NCI-H446 (cell line): ENCODE measurements around the gene PRDM12.

Experiments
- DNase-seq, 2 experiments: peaks; one replicate each; lab custom pipeline; 2025; lab: John Stamatoyannopoulos, UW

Gene PRDM12

DNA sequence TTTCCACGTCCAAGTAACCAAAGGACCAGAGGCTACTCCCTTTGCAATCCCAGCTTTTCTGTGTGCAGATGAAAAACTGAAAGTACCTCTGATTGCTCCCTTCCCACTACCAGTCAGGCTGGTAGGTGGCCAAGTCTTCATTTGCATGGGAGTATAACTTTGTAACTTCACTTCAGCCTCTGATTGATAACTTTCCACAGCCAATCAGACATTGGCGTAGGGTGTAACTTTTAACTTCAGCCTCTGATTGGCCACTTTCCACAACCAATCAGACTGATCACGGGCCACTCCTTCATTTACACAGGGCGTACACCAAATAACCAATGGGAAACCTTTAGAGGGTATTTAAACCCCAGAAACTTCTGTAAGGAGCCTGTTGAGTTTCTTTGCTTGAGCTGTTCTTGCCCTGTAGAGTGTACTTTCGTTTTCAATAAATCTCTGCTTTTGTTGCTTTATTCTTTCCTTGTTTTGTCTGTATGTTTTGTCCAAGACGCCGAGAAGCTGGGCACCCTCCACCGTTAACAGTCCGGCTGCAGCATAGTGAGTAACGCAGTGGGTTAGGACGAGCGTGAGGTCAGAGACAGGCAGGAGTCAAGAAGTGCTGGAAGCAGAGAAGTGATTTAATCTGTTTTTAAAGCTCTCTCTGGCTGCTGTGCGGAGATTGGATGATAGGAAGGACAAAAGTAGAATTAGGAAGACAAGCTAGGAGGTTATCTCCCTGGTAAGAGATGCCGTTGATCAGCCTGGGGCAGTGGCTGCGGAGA is 25.7 kb downstream of the PRDM12 start:
- DNase-seq, result peak; percentile 6 to 26

DNA sequence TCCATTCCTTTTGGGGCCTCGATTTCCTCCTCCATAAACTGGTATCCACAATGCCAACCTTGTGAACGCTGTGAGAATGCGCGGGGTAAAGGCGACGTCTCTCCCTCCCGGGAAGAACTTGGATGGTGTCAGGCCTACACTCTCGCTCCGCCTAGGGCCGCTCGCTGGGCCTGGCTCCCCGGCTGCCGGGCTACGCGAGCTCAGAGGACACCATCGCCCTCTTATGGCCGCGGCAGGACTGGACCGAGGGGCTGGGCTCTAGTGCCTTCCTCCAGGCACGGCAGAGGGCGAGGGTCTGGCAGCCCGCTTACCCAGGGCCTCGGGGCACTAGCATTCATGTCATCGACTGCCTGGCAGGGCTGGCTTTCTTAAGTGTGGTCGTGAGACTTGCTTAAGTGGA is 27.9 kb downstream of the PRDM12 start:
- no peak for DNase-seq

DNA sequence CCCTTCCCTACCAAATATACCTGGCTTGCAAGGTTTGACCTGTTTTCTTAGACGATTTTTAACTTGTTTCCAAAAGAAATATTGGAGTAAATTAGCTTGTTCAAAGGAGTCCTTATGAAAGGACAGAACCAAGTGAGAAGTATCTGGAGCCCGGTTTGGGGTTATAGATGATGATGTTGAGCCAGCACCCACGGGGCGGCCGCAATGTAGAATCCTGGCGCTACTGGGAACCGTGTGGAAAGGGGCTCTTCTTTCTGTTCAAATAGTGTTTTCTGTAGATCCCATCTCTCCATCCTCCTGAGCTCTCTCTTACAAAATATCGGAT is 28.7 kb downstream of the PRDM12 start:
- no peak for DNase-seq

DNA sequence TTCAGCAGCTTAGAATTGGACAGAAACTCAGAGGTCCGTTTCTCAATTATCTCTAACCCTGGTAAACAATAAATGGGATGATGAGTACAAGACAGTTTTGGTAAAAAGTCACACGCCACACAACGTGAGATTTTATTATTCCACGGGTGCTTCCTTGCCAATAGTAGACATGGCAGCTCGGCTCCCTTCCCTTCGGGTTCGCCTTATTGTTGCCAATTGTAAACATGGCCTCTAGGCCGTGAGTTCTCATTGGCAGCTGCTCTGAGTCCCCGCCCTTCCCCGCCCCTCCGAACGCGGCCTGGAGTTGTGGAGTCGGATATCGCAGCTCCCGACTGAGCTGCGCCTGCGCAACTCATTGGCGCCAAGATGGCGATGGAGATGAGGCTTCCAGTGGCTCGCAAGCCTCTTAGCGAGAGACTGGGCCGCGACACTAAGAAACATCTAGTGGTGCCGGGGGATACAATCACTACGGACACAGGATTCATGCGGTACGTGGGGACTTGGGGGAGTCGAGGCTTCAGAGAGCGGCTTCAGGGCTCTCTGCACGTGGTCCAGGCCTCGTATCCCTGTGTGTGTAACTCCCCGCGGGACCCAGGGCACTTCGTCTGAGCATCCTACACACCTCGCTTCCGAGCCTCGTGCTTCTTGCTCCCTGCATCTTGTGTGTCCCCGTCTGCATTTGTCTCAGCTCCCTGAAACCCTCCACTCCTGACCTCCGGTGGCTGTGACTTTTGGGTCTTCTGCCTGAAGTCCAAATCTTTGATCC is 29.2 kb downstream of the PRDM12 start, which contains the start of gene EXOSC2:
Gene EXOSC2 (plus strand): TSS at position 355 of the 766 bp plus-strand sequence. CDS start 12 bp downstream, at position 367.
- DNase-seq, result peak; percentile 87 to 95

DNA sequence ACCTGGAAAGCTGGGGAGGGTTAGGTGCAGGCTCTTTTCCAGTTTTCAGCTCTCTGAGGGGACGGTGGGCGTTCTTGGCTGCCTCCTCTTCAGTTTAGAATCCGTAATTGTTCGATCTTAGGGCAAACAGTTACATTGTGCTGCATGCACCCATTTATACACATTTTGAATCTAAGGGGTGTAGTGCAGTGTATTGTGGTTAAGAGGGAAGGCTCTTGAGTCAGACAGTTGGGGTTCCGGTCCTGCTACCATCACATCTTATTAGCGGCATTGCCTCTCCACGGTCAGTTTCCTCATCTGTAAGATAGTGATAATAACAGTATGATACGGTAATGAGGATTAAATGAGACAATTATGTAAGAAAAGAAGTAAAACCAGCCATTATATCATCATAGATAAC is 29.8 kb downstream of the PRDM12 start:
- DNase-seq, result no peak

DNA sequence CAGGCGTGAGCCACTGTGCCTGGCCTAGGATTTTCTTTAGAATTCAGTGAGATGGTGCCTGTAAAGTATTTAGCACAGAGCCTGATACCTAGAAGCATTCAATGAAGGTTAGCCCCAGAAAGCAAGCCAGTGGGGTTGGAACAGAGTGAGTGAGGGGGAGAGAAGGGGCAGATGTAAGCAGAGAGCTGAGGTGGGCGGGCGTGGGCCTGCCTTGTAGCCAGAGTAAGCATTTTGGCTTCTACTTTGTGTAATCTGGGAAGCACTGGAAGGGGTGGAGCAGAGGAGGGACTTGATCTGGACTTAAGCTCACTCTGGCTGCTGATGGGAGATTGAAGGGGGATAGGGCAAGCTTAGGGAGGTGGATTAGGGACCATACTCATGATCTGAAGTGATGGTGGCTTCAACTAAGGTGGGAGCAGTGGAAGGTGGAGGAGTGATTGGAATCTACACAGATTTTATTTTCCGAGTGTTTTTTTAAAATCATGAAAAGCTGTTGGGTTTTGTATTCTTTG is 31.8 kb downstream of the PRDM12 start:
- DNase-seq, result no peak

DNA sequence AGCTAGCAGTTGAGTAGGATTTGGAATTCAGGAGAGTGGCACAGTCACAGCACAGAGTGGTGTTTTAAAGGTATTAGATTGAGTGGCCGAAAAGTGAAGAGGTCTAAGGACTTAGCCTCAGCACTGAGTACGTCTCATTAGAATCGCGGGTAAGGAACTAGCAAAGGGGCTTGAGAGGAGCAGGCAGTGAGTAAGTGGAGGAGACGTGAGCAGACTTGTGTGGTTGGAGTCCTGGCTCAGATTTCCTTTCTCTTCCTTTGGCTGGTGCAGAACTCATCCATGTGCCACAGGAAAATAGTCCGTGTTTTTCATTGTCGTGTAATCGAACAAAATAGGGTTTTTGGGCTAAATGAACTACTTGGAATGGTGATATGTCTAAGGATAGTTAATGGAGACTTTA is 32.6 kb downstream of the PRDM12 start:
- no peak for DNase-seq

DNA sequence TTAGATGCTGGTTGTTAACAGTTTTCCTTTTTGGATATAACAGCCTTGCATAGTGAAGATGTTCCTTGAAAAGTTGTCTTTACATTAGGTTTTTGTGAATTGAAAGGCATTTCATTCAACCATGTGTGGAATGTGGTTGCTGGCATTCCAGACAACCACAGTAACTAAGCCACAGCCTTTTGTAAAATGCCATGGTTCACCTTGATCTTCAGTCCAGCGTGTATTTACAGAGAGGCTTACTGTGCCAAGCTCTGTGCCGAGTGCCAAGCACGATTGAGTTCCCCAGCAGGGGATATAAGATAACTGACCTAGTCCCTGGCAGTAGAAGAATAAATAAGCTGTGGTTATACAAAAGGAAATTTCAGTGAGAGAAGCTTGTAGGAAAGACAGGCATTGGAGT is 34.1 kb downstream of the PRDM12 start:
- no peak for DNase-seq

DNA sequence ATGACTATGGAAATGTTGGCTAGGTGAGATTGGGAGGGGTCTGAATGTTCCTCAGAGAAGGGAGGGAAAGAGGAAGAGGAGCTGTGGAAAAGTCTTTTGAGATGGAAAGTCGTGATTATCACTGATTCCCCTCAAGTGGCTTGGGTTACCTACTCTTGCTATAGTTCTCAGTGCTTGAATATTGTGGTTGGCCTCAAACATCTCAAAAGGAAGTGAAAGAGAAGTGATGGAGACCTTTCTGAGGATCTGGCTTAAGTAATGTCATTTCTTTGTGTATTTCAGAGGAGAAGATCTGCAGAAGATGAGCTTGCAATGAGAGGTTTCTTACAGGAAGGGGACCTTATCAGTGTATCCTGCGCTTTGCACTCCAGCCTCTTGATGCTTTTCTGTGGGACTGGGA is 34.7 kb downstream of the PRDM12 start:
- no peak for DNase-seq

DNA sequence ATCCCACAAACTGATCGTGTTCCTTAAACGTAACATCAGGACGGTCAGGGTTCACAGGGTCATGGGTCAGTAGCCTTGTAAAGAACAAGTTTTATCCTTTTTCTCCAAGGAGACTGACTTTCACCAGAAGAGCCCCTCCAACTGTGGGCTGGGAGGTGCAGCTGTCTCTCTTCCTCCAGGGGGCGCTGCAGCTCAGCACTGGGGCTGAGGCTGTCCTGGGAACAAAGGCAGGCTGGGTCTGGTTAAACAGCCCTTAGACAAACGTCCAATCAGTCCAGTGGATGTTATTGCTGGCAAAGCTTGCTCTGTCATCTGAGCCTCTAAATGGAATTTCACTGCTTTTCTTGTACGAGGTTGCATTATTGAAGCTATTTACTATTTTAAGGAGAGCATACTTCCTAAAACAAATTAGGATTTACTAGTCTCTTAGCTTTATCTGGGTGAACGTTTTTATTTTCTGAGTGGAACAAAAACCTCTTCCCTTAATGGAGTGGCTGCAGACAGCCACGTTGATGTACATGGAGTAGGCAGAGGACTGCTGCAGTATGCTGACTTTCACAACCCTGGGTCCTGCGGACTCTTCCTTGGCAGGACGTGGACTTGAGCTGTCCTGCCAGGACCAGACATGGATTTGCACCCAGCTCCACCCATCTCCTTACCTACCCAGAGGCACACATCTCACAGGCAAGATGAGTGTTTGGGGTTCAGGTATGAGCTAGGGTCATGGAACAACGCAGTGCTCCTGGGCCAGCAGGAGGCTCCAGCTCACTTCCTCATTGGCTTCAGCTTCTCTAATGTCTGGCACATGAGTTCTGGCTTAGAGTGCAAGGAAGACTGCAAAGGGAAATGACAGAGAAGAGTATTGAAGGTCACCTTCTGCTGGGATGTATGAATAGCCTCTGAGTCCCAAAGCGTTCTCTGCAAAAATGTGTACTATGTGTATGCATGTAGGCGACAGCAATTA is 36.9 kb downstream of the PRDM12 start:
- DNase-seq, result peak in 1 of 2 experiments; percentile 52

DNA sequence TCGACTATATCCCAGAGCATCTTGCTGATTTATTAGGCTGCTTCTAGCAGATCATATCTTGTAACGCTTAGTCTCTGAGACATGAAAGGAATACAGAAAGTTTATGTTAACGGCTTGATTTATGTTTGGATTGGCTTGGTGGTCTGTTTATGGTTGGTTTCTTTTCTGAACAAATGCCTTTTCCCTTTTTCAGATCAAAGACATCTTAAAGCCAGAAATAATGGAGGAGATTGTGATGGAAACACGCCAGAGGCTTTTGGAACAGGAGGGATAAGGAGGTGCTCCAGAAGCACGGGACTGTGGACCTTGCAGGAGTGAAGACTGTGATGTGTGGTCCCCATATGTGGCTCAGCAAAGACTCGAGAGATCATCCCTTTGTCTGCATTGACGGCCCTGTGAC is 39.1 kb downstream of the PRDM12 start:
- DNase-seq, result no peak

DNA sequence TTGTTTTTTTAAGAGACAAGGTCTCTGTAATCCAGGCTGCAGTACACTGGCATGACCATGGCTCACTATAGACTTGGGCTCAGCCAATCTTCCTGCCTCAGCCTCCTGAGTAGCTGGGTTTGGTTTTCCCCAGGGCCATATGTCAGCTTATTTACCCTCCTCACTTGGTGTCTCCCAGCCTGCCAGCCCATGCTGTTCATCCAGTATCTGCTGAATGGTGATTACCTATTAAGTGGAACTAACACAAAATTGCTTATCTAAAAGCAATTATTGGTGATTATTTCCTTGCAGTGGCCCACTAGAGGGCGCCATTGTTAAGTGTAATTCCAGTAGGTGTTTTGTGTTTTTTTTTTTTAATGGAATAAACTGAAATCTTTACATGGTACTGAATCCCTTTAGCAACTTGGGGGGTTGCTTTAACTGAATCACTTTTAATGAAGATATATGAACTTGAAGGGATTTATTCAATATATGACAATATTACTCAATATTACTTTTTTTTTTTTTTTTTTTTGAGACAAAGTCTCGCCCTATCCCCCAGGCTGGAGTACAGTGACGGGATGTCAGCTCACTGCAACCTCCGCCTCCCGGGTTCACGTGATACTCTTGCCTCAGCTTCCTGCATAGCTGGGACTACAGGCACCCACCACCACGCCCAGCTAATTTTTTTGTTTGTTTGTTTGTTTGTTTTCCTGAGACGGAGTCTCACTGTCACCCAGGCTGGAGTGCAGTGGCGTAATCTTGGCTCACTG is 43.0 kb downstream of the PRDM12 start:
- peak; percentile 21 to 45 for DNase-seq

DNA sequence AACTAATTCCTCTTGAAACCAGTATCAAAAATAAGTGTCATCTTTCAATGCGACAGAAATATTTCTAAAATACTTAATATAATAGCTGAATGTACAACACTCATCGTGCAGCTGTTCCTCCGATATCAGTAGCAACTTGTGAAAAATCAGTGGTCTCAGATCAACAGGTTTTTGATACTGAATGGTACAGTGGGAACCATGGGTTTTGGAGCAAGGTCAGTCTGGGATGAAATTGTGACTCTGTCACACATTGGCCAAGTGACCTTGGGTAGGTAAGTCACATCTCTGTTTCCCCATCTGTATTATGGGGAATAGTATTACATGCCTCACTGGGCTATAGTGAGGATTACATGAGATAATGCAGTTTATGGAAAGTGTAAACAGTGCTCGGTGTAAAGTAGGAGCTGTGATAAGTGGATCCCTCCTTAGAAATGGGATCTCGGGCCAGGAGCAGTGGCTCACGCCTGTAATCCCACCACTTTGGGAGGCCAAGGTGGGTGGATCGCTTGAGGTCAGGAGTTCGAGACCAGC is 46.5 kb downstream of the PRDM12 start:
- no peak for DNase-seq

DNA sequence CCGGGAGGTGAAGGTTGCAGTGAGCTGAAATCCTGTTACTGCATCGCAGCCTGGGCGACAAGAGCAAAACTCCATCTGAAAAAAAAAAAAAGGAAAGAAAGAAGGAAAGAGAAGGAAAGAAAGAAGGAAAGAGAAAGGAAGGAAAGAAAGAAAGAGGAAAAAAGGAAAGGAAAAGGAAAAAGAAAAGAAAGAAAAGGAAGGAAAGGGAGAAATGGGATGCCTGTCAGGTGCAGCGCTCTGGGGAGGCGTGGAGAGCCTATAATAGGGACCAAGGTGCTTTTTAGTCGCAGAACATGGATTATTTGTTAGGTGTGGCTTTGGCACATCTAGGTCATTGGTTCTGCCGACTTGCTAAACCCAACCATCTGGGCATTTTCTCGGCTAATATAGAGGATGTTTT is 47.1 kb downstream of the PRDM12 start:
- DNase-seq, result no peak

DNA sequence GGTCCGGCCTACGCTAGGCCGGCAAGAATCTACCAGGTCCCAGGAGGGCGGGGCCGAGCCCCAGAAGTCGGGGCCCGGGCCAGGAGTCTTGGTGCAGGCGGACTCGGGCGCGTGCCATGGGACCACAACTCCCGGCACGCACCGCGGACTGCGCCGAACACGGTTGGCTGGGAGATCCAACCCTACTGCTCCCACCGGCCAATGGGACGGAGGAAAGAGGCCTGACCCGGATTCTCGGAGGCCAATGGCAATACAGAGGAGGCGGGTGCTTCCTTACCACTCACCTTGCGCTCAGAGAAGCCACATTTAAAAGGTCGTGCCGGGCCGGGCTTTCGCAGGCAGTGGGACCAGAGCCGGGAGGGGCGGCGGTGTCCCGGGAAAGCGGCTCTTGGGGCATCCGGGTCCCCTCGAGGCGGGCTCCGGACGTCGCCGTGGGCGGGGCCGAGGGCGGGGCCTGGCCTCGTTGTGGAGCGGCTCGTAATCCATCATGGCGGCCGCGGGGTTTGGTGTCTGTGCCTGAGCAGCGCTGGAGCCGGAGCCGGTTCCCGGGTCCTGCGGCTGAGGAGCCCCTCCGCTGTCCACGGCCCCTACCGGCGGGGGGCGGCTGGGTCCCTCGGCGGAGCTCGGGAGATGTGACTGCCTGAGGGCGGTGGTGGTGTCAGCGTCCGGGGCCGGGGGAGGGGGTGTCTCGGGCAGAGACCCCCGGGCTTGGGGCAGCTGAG is 48.3 kb downstream of the PRDM12 start:
- peak; percentile 91 to 95 for DNase-seq

DNA sequence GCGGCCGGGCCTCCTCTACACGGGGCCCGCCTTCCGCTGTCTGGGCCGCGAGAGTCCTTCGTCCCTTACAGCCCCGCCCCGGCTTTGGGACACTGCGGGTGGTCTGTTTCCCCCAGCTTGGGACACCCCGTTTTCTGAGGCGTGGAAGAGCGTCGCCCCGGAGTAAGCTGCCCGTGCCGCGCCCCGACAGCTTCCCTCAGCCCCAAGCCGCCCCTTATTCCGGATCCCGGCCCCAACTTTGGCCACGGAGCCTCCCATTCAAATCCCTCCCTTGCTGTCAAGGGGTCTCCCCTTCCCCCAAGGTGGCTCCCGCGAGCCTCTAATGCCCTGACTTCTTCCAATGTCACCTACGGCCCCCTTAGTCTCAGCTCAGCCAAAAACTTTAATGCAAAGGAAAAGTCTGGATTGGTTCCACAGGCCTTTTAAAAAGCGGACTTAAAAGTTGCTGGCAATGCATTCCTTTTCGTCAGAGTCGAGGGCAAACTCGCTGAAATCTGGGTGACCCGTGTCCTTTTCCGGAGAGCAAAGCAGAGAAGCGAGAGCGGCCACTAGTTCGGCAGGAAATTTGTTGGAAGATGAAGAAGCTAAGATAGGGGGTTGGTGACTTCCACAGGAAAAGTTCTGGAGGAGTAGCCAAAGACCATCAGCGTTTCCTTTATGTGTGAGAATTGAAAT is 49.0 kb downstream of the PRDM12 start:
- peak in 1 of 2 experiments; percentile 29 for DNase-seq

DNA sequence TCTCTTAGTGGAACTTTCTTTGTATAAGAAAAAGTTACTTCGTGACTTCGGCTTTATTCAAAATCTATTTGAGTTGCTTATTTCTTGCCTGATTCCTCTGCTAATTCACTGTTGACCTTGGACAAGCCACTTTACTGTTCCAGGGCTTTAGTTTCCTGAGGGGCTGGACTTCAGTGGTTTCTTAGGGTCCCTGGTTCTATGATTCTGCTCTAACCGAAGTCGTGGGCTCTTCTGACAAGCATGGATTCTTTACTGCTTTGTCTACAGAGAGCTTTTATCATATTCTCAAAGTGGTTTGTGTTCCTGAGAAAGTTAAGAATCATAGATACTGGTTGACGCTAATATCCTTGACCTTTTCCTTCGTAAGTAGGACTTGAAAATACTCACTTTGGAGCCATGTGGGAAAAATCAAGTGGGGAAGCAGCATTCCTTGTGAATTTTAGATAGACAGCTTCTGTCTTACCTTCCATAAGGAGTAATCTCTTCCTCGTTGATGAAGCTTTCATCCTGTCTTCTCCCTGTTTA is 50.3 kb downstream of the PRDM12 start:
- DNase-seq, result no peak

DNA sequence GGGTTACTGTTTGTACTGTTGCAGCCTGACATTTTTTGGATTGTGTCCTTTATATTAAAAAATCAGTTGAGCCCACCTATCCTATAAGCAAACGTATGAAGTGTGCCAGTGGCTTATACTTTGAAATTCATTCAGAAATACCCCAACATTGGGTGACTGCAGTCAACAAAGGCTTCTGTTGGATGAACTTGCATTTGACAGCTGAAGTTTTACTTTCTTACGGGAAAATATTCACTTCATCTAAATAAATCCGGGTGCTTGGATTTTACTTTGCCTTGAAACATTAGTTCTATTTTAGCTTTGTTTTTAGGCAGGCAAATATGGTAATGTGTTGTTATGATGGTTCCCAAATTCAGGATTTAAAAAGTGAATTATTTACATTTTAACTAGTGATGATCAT is 50.9 kb downstream of the PRDM12 start:
- DNase-seq, result no peak

DNA sequence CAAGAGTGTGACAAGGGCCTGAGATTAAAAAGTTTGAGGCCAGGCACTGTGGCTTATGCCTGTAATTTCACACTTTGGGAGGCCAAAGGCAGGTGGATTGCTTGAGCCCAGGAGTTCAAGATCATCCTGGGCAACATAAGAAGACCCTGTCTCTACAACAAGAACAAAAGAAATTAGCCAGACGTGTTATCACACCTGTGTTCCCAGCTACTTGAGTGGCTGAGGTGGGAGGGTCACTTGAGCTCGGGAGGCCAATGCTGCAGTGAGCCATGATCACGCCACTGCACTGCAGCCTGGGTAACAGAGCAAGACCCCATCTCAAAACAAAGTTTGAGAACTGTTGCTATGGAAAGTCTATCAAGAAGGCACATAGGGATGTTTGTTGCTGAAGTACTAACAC is 54.2 kb downstream of the PRDM12 start:
- DNase-seq, result no peak

DNA sequence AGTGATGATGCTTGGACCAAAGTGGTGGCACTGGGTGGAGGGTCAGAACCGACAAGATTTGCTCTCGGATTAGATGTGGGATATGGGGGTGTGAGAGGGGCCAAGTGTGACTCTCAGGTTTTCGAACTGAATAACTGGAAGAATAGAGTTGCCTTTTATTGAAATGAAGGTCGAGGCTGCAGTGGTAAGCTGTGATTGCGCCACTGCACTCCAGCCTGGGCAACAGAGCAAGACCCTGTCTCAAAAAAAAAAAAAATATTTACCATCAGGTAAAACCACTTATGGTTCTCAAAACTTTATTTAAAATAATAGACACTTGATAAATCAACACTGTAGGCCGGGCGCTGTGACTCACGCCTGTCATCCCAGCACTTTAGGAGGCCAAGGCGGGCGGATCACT is 56.4 kb downstream of the PRDM12 start:
- no peak for DNase-seq
